ENCODE results near the gene CAPN15. TPM values are rescaled to one million over a fixed set of nuclear protein-coding genes. Genes with fewer than 3 reads are reported as not detected.
A peak's percentile ranks its signal among the peaks of the same experiment; 100 is the strongest.

CAPN15 gene
- total and polyA plus RNA-seq, 9 of the 15 experiments (the other 6 are each of a cell fraction or from before 2014, with no cell fraction given), result 0.62 to 111 (median 14.2) TPM

GRCh38 chr16:567373-568256 is 40.1 kb downstream of the CAPN15 start (continued):
- peak; percentile 12; the same call in 1 of the 2 replicates for TF ChIP-seq PHF8 (IDR thresholded peaks at IDR 0.05; ENCODE audit: borderline replicate concordance, low read length)
- TF ChIP-seq SMC3 (conservative IDR thresholded peaks at IDR 0.05; ENCODE audit: insufficient read depth, low read depth, low read length), result no peak
- no peak for TF ChIP-seq CCAR2 (IDR thresholded peaks at IDR 0.05; ENCODE audit: low read depth, low read length)
- no peak for TF ChIP-seq CREM (IDR thresholded peaks at IDR 0.05; ENCODE audit: low read depth)
- no peak for TF ChIP-seq ZNF133 (CRISPR knock-in tag; IDR thresholded peaks at IDR 0.05)
- no peak for TF ChIP-seq TBL1XR1 (IDR thresholded peaks at IDR 0.05; ENCODE audit: low read length in 2 of 2)
- TF ChIP-seq ZKSCAN3 (CRISPR knock-in tag; IDR thresholded peaks at IDR 0.05), result no peak
- TF ChIP-seq ZNF174 (CRISPR knock-in tag; IDR thresholded peaks at IDR 0.05), result no peak
- no peak for TF ChIP-seq RBM17 (IDR thresholded peaks at IDR 0.05; ENCODE audit: borderline replicate concordance, low read depth, low read length)
- no peak for TF ChIP-seq ZFP36 (IDR thresholded peaks at IDR 0.05; ENCODE audit: low read depth, low read length, partially characterized antibody)
- no peak for TF ChIP-seq ZNF124 (CRISPR knock-in tag; IDR thresholded peaks at IDR 0.05)
- TF ChIP-seq, protein P1, sequence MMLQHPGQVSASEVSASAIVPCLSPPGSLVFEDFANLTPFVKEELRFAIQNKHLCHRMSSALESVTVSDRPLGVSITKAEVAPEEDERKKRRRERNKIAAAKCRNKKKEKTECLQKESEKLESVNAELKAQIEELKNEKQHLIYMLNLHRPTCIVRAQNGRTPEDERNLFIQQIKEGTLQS (IDR thresholded peaks at IDR 0.05), result no peak
- TF ChIP-seq, protein P1 (CRISPR knock-in tag; conservative IDR thresholded peaks at IDR 0.05), result 0 out of 2 replicates have a peak, but pooled peaks have one; percentile 18
- no peak for TF ChIP-seq CC2D1A (IDR thresholded peaks at IDR 0.05)
- no peak for TF ChIP-seq SMARCB1 (IDR thresholded peaks at IDR 0.05; ENCODE audit: insufficient read length, low read depth)
- TF ChIP-seq ZNF561 (CRISPR knock-in tag; conservative IDR thresholded peaks at IDR 0.05), result no peak
- no peak for TF ChIP-seq MEF2D (tag; conservative IDR thresholded peaks at IDR 0.05; ENCODE audit: low read depth)
- no peak for TF ChIP-seq SUPT5H (IDR thresholded peaks at IDR 0.05)
- TF ChIP-seq, protein P2, sequence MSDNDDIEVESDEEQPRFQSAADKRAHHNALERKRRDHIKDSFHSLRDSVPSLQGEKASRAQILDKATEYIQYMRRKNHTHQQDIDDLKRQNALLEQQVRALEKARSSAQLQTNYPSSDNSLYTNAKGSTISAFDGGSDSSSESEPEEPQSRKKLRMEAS (CRISPR knock-in tag; IDR thresholded peaks at IDR 0.05), result peak; percentile 21; the same call in 1 of the 2 replicates
- no peak for TF ChIP-seq SAFB (IDR thresholded peaks at IDR 0.05; ENCODE audit: borderline replicate concordance, low read depth, low read length)
- no peak for TF ChIP-seq ZNF184 (CRISPR knock-in tag; IDR thresholded peaks at IDR 0.05)

Measured in K562 (cell line).